Renal cortex interstitium (tissue), 11 donors: ENCODE measurements around the gene ILKAP. TPM values are rescaled to one million over a fixed set of nuclear protein-coding genes. Genes with fewer than 3 reads are reported as not detected.

Experiments used
- DNase-seq, 11 donors: peaks; one replicate each; pipeline ENCODE4 v3.0.0-alpha.2; 2013; ENCODE audit warnings: low read depth in 9 of 11, low spot score in 4 of 11; ENCODE audit errors: extremely low read depth in 1 of 11
- polyA plus RNA-seq, 3 donors: library from polyadenylated mRNA; unstranded; fragments of 120-200 nt; gene quantifications; one replicate each; pipeline ENCODE4 v1.2.1, GENCODE V29; 2013; ENCODE audit not compliant: insufficient read length in 3 of 3

The ILKAP gene
- polyA plus RNA-seq, 3 donors = 42.5 to 53.3 (median 47.0) TPM

- no peak for DNase-seq
Measured at GRCh38 chr2:238224356-238225035, 21.0 kb upstream of the ILKAP start.

GRCh38 chr2:238220892-238221521 is 17.5 kb upstream of the ILKAP start:
- DNase-seq = no peak

- no peak for DNase-seq
Measured at GRCh38 chr2:238220274-238220891, 16.9 kb upstream of the ILKAP start.

- no peak for DNase-seq
Measured at GRCh38 chr2:238216651-238217184, 13.2 kb upstream of the ILKAP start.

GRCh38 chr2:238207006-238207405 is 3.5 kb upstream of the ILKAP start:
- DNase-seq = no peak

- DNase-seq = no peak
Measured at GRCh38 chr2:238203973-238204683, 633 bp upstream of the ILKAP start.

- DNase-seq = no peak
Measured at GRCh38 chr2:238202326-238203093, 985 bp downstream of the ILKAP start.

GRCh38 chr2:238190445-238190844 is 13.1 kb downstream of the ILKAP start:
- no peak for DNase-seq

- DNase-seq = no peak
Measured at GRCh38 chr2:238187618-238188548, 15.6 kb downstream of the ILKAP start.

- no peak for DNase-seq
Measured at GRCh38 chr2:238183821-238184220, 19.7 kb downstream of the ILKAP start.

GRCh38 chr2:238182362-238182761 is 21.1 kb downstream of the ILKAP start:
- DNase-seq = no peak

GRCh38 chr2:238180554-238180953 is 22.9 kb downstream of the ILKAP start:
- no peak for DNase-seq

- no peak for DNase-seq
Measured at GRCh38 chr2:238176613-238177012, 26.9 kb downstream of the ILKAP start.

GRCh38 chr2:238174701-238175100 is 28.8 kb downstream of the ILKAP start:
- no peak for DNase-seq

- no peak for DNase-seq
Measured at GRCh38 chr2:238174291-238174690, 29.2 kb downstream of the ILKAP start.

GRCh38 chr2:238173692-238174091 is 29.8 kb downstream of the ILKAP start:
- no peak for DNase-seq

- no peak for DNase-seq
Measured at GRCh38 chr2:238172439-238172838, 31.1 kb downstream of the ILKAP start.
